Kidney (tissue), 14 donors: ENCODE results near the gene CCSER1. TPM values are rescaled to one million over a fixed set of nuclear protein-coding genes. Genes with fewer than 3 reads are reported as not detected.
A peak's percentile ranks its signal among the peaks of the same experiment; 100 is the strongest.

ENCODE experiments used
- DNase-seq, 5 donors: peaks; one replicate each; pipeline ENCODE4 v3.0.0-alpha.2; 2013 to 2020
- FAIRE-seq: peaks from 2 replicates; lab custom pipeline; 2012; peaks lifted over from hg19 to GRCh38; lab: Jason Lieb, UNC
- H3K27ac ChIP-seq, 2 donors: one replicate each; pipeline ENCODE4 v1.7.0; 2013; ENCODE audit warnings: low read depth in 2 of 2, low read length in 2 of 2, inconsistent platforms in 1 of 2
- H3K27me3 ChIP-seq: one replicate; pipeline ENCODE4 v1.7.1; 2013; ENCODE audit warnings: low read length, inconsistent platforms; ENCODE audit not compliant: control insufficient read depth, insufficient read depth
- H3K36me3 ChIP-seq, 3 donors: one replicate each; pipeline versions ENCODE4 v1.7.0 to v1.7.1; 2013; ENCODE audit warnings: low read length in 3 of 3, control low read depth in 1 of 3, inconsistent platforms in 1 of 3; ENCODE audit not compliant: insufficient read depth in 3 of 3, control insufficient read depth in 2 of 3
- H3K4me1 ChIP-seq, 3 donors: one replicate each; pipeline versions ENCODE4 v1.7.0 to v1.7.1; 2013; ENCODE audit warnings: low read length in 3 of 3, inconsistent platforms in 1 of 3, low read depth in 1 of 3; ENCODE audit not compliant: control insufficient read depth in 2 of 3, insufficient read depth in 2 of 3
- H3K4me3 ChIP-seq, 3 donors: one replicate each; pipeline versions ENCODE4 v1.7.0 to v1.8.1; 2013; ENCODE audit warnings: low read length in 3 of 3, control low read depth in 1 of 3, inconsistent platforms in 1 of 3
- H3K9ac ChIP-seq, 3 donors: one replicate each; pipeline versions ENCODE4 v1.7.0 to v1.7.1; 2013; ENCODE audit warnings: low read length in 3 of 3, control low read depth in 1 of 3, inconsistent platforms in 1 of 3
- H3K9me3 ChIP-seq, 3 donors: one replicate each; pipeline versions ENCODE4 v1.7.0 to v1.7.1; 2013; ENCODE audit warnings: low read length in 3 of 3, control low read depth in 1 of 3, inconsistent platforms in 1 of 3; ENCODE audit not compliant: control insufficient read depth in 2 of 3, insufficient read depth in 1 of 3
- intact Hi-C: fragments of 100-400 bp; cut with DNase I; formaldehyde crosslinking; loops from one replicate; pipeline ENCODE4 v1.11.1; 2022
- polyA plus RNA-seq: library from polyadenylated mRNA; stranded (reverse); fragments of 350-450 nt; fragmentation: Illumina TruSeq; extraction: RNeasy Lipid Tissue Mini Kit (QIAGEN cat#74804); gene quantifications from one replicate; pipeline ENCODE4 v1.2.3, GENCODE V29; 2014; ENCODE audit warnings: low read depth, low replicate concordance; ENCODE audit not compliant: insufficient read depth
- total RNA-seq: library from RNA; stranded (reverse); fragmentation: NEBNext Ultra II Directional; extraction: Animal tissue kit (Norgen Biotek cat#: 25700); gene quantifications from one replicate; pipeline ENCODE4 v1.2.1, GENCODE V29; 2021
- TF ChIP-seq, protein P1 (sequence below): IDR thresholded peaks from 3 replicates; pipeline ENCODE4 v1.5.1; 2012; ENCODE audit warnings: mild to moderate bottlenecking, moderate library complexity, borderline replicate concordance; ENCODE audit not compliant: insufficient read depth; ENCODE audit errors: extremely low read depth
- donor health status: control.
- donor health status: control.
- donor health status: control.
- donor health status: control.
- donor health status: control.
- donor health status: DM: yes; HTN: yes; CAD: no.
- donor health status: Normal renal cell carcinoma (clear cell type).

The CCSER1 gene
- total and polyA plus RNA-seq, 2 donors from 2014 or later, result 4.2 to 26.8 TPM

DNA sequence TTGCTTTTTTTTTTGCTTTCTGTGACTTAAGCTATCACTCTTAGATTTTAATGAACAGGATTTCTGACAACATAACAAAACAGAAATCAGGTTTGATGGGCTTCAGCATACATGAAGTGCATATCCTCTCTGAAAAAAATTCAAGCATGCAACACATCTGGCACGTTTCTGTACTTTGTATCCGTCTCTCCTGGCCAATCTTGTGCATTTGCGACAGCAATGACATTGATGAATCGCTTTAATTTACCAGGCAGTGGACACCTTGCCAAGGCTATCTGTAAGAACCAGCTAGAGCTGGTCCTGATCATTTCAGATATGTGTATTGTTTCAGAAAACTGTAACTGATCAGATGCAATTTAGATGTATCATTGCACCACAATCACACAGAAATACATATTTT lies 93.3 kb downstream of the CCSER1 start:
- intact Hi-C loops, result no loop called here
- TF ChIP-seq, protein P1, sequence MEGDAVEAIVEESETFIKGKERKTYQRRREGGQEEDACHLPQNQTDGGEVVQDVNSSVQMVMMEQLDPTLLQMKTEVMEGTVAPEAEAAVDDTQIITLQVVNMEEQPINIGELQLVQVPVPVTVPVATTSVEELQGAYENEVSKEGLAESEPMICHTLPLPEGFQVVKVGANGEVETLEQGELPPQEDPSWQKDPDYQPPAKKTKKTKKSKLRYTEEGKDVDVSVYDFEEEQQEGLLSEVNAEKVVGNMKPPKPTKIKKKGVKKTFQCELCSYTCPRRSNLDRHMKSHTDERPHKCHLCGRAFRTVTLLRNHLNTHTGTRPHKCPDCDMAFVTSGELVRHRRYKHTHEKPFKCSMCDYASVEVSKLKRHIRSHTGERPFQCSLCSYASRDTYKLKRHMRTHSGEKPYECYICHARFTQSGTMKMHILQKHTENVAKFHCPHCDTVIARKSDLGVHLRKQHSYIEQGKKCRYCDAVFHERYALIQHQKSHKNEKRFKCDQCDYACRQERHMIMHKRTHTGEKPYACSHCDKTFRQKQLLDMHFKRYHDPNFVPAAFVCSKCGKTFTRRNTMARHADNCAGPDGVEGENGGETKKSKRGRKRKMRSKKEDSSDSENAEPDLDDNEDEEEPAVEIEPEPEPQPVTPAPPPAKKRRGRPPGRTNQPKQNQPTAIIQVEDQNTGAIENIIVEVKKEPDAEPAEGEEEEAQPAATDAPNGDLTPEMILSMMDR, result no peak
- H3K27me3 ChIP-seq, result no peaks in the 10 kb centered on the region
- H3K36me3 ChIP-seq, result no peaks in the 10 kb centered on the region
- H3K4me3 ChIP-seq, result no peak overlapping the region
- H3K27ac ChIP-seq, result no peak overlapping the region
- no peak overlapping the region for H3K9ac ChIP-seq
- FAIRE-seq (no peak), DNase-seq (no peak)
- no peaks in the 10 kb centered on the region for H3K9me3 ChIP-seq
- no peaks in the 10 kb centered on the region for H3K4me1 ChIP-seq

DNA sequence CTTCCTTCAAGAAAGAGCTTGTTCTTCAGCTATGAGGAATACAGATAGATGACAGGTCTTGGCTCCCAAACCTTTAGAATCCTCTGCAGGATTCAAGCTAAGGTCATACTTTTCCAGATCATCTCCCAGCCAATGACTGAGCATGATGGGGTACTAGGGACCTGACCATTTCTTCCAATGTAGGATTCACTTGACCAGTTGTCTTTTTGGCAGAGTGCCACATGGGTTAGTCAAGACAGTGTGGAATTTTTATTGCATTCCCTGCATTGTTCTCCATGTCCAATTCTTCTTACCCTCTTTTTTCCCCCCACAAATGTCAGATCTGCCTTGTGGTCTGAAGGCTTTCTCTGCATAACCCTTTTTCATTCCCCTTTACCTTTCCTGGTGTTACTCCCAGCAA lies 99.5 kb downstream of the CCSER1 start:
- Histone ChIP-seq H3K27ac (no peak overlapping the region), H3K9ac (no peak overlapping the region), H3K9me3 (no peaks in the 10 kb centered on the region), H3K27me3 (no peaks in the 10 kb centered on the region), H3K4me3 (no peak overlapping the region), H3K4me1 (peaks cover 0 to 5% (median 0%) of the 10 kb centered on the region in 3 donors), H3K36me3 (no peaks in the 10 kb centered on the region)
- no peak for FAIRE-seq
- TF ChIP-seq, protein P1, result no peak
- DNase-seq, result peak in 1 of 5 donors; percentile 16
- intact Hi-C loops, result no loop called here

DNA sequence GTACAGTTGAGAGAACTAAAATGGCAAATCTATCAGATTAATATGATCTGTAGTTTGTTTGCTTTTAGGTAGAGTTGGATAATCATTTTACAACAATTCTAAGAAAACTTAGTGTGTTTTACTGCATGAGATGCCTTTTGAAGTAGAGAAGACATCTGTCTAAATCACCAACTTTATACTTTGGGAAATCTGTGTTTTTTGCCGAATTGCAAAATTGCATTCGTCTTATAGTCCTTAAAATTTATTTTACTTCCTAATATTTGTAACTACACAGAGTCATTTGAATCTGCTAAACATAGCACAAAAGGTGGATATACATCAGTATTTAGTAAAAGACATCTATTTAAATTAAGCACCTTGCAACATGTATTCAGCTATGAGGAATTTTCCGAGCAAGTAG lies 100.0 kb downstream of the CCSER1 start:
- H3K9me3 ChIP-seq, result no peaks in the 10 kb centered on the region
- H3K27me3 ChIP-seq, result no peaks in the 10 kb centered on the region
- H3K4me1 ChIP-seq, result peaks cover 0 to 5% (median 0%) of the 10 kb centered on the region in 3 donors
- no peak overlapping the region for H3K27ac ChIP-seq
- FAIRE-seq, result no peak
- H3K9ac ChIP-seq, result no peak overlapping the region
- TF ChIP-seq, protein P1, result no peak
- H3K36me3 ChIP-seq, result no peaks in the 10 kb centered on the region
- H3K4me3 ChIP-seq, result no peak overlapping the region
- intact Hi-C loops, result no loop called here
- DNase-seq, result no peak

DNA sequence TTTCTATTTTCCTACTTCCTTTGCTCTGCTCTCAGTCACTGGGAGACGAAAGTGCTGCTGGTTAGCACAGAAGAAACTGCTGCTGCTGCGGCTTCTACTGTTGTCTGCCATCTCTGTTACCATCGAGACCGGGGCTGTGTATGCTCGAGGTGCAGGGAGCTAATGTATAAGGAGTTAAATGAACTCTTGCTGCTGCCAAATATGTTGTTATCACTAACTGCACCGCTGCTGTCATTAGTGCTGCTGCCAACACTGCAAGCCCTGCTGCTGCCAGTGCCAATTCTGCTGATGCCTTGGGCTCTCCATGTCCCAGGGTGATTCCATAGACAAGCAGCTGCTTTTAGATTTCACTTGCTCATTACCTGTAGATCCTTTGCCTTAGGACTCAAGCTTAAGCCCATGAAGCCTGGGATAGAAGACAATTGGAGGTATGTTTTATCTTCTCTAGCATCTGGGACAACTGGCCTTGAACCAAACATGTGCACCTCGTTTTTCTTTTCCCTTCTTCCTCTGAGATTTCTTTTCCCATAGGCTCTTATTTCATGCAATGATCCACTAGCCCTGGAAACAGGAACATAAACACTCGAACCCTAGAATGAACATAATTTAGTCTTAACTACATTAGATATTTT lies 107.8 kb downstream of the CCSER1 start:
- peak overlapping the region; percentile 16 to 24 for H3K27ac ChIP-seq
- no peaks in the 10 kb centered on the region for H3K9me3 ChIP-seq
- H3K36me3 ChIP-seq, result no peaks in the 10 kb centered on the region
- H3K4me3 ChIP-seq, result peak overlapping the region in 2 of 3 donors; percentile 33 to 35
- intact Hi-C loops, result no loop called here
- H3K27me3 ChIP-seq, result no peaks in the 10 kb centered on the region
- H3K4me1 ChIP-seq, result peaks cover 0 to 12% (median 0%) of the 10 kb centered on the region in 3 donors
- no peak overlapping the region for H3K9ac ChIP-seq
- TF ChIP-seq, protein P1, result no peak
- DNase-seq (no peak), FAIRE-seq (no peak)
